GM21390 (cell line): ENCODE measurements around the gene HTRA3.

Source experiments
- ATAC-seq: cut with Tn5 transposase; IDR thresholded peaks from one replicate; pipeline ENCODE4 v1.9.1; 2021; ENCODE audit not compliant: unreplicated experiment

Gene HTRA3

GRCh38 chr4:8233672-8234484, 35.7 kb upstream of the HTRA3 start:
- no peak for ATAC-seq

- ATAC-seq, result no peak
Observed at GRCh38 chr4:8234715-8235114, 34.8 kb upstream of the HTRA3 start.

- ATAC-seq, result no peak
Observed at GRCh38 chr4:8235224-8235623, 34.3 kb upstream of the HTRA3 start.

- ATAC-seq, result no peak
Observed at GRCh38 chr4:8235686-8236085, 33.9 kb upstream of the HTRA3 start.

GRCh38 chr4:8236106-8236919, 33.2 kb upstream of the HTRA3 start:
- ATAC-seq, result no peak

- no peak for ATAC-seq
Observed at GRCh38 chr4:8236920-8237195, 32.7 kb upstream of the HTRA3 start.

- no peak for ATAC-seq
Observed at GRCh38 chr4:8237256-8237989, 32.1 kb upstream of the HTRA3 start.

- no peak for ATAC-seq
Observed at GRCh38 chr4:8238036-8238511, 31.5 kb upstream of the HTRA3 start.

GRCh38 chr4:8238515-8239053, 31.0 kb upstream of the HTRA3 start:
- no peak for ATAC-seq

GRCh38 chr4:8239226-8239625, 30.3 kb upstream of the HTRA3 start:
- ATAC-seq, result no peak

GRCh38 chr4:8239661-8240060, 29.9 kb upstream of the HTRA3 start:
- no peak for ATAC-seq

- ATAC-seq, result no peak
Observed at GRCh38 chr4:8240211-8241041, 29.1 kb upstream of the HTRA3 start.

- no peak for ATAC-seq
Observed at GRCh38 chr4:8241211-8241779, 28.3 kb upstream of the HTRA3 start.

- ATAC-seq, result peak; percentile 68
Observed at GRCh38 chr4:8241895-8242696, 27.5 kb upstream of the HTRA3 start.

- ATAC-seq, result no peak
Observed at GRCh38 chr4:8242782-8243560, 26.6 kb upstream of the HTRA3 start.

- ATAC-seq, result no peak
Observed at GRCh38 chr4:8244001-8244757, 25.4 kb upstream of the HTRA3 start.

- no peak for ATAC-seq
Observed at GRCh38 chr4:8244931-8245460, 24.6 kb upstream of the HTRA3 start.
